Mucosa of rectum (tissue), 2 donors: ENCODE results near the gene ZMYND8.
A peak's percentile ranks its signal among the peaks of the same experiment; 100 is the strongest.
"Not testable (repeated sequence)": the region's sequence is repeated elsewhere in the genome, so short reads cannot be mapped to it uniquely, and the experiment has no call there.

ENCODE experiments used
- H3K27ac ChIP-seq, 2 donors: one replicate each; pipeline ENCODE4 v1.7.0; 2013; ENCODE audit warnings: inconsistent platforms in 2 of 2, low read depth in 2 of 2, low read length in 2 of 2
- H3K27me3 ChIP-seq, 2 donors: one replicate each; pipeline ENCODE4 v1.7.0; 2013; ENCODE audit warnings: low read length in 2 of 2; ENCODE audit not compliant: control insufficient read depth in 2 of 2, insufficient read depth in 2 of 2
- H3K36me3 ChIP-seq, 2 donors: one replicate each; pipeline ENCODE4 v1.7.0; 2013; ENCODE audit warnings: low read length in 2 of 2; ENCODE audit not compliant: control insufficient read depth in 2 of 2, insufficient read depth in 2 of 2
- H3K4me1 ChIP-seq, 2 donors: one replicate each; pipeline ENCODE4 v1.7.0; 2013; ENCODE audit warnings: low read length in 2 of 2, mild to moderate bottlenecking in 1 of 2; ENCODE audit not compliant: control insufficient read depth in 2 of 2, insufficient read depth in 2 of 2
- H3K4me3 ChIP-seq, 2 donors: one replicate each; pipeline ENCODE4 v1.7.0; 2013; ENCODE audit warnings: low read length in 2 of 2
- H3K9ac ChIP-seq, 2 donors: one replicate each; pipeline ENCODE4 v1.7.0; 2013; ENCODE audit warnings: low read length in 2 of 2, low read depth in 1 of 2, mild to moderate bottlenecking in 1 of 2
- H3K9me3 ChIP-seq, 2 donors: one replicate each; pipeline ENCODE4 v1.7.0; 2013; ENCODE audit warnings: low read length in 2 of 2; ENCODE audit not compliant: control insufficient read depth in 2 of 2
- donor health status: healthy.
- donor health status: Normal muscosa, but diverticular disease.

The ZMYND8 gene

DNA sequence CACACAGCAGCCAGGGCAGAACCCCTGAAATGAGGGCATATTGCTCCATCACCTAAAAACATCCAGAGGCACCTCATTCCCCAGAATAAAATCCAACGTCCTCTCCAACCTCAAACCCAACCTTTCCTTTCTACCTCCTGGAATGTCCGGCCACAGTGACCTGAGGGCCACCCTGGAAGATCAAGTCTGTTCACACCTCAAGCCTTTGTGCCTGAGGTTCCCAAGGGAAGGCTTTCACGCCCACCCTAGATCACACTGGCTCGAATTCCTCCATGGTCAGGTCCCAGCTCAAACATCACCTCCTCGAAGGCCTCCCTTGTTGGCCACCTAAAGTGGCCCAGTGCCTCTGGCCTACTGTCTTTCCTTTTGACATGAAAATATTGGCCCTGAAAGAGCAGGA lies 88.9 kb downstream of the ZMYND8 start:
- Histone ChIP-seq H3K4me3 (no peak overlapping the region), H3K27ac (no peak overlapping the region), H3K9ac (no peak overlapping the region), H3K9me3 (no peaks in the 10 kb centered on the region), H3K27me3 (no peaks in the 10 kb centered on the region), H3K36me3 (peaks cover 19 to 32% of the 10 kb centered on the region in 2 donors), H3K4me1 (peaks cover 0 to 2% of the 10 kb centered on the region in 2 donors)

- Histone ChIP-seq H3K4me3 (no peak overlapping the region), H3K9me3 (no peaks in the 10 kb centered on the region), H3K36me3 (peaks cover 24 to 33% of the 10 kb centered on the region in 2 donors), H3K27ac (no peak overlapping the region), H3K27me3 (no peaks in the 10 kb centered on the region), H3K9ac (no peak overlapping the region), H3K4me1 (peaks cover 0 to 2% of the 10 kb centered on the region in 2 donors)
Measured at GRCh38 chr20:47266847-47267515, 89.5 kb downstream of the ZMYND8 start.

DNA sequence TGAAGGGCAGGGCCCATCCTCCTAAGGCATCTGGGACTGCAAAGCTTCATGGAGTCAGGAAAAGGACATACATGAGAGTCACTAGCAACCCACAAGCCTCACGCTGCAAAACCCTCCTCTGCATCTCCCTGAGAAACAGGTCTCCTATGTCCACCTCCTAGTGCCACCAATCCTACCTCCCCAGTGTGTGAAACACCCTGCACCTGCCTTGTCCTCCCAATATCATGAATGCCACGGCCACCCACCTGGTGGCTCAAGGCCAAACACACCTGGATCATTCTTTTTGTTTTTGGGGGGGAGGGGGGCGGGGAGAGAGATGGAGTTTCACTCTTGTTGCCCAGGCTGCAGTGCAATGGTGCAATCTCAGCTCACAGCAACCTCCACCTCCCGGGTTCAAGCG lies 90.5 kb downstream of the ZMYND8 start:
- no peak overlapping the region for H3K9ac ChIP-seq
- no peaks in the 10 kb centered on the region for H3K27me3 ChIP-seq
- no peaks in the 10 kb centered on the region for H3K9me3 ChIP-seq
- no peak overlapping the region for H3K4me3 ChIP-seq
- H3K27ac ChIP-seq, result no peak overlapping the region
- H3K36me3 ChIP-seq, result peaks cover 25 to 33% of the 10 kb centered on the region in 2 donors
- peaks cover 0 to 2% of the 10 kb centered on the region in 2 donors for H3K4me1 ChIP-seq

- no peak overlapping the region for H3K27ac ChIP-seq
- peaks cover 0 to 2% of the 10 kb centered on the region in 2 donors for H3K4me1 ChIP-seq
- H3K4me3 ChIP-seq, result no peak overlapping the region
- H3K27me3 ChIP-seq, result no peaks in the 10 kb centered on the region
- H3K36me3 ChIP-seq, result peaks cover 30 to 37% of the 10 kb centered on the region in 2 donors
- H3K9me3 ChIP-seq, result no peaks in the 10 kb centered on the region
- H3K9ac ChIP-seq, result no peak overlapping the region
Measured at GRCh38 chr20:47265214-47265613, 91.3 kb downstream of the ZMYND8 start.

DNA sequence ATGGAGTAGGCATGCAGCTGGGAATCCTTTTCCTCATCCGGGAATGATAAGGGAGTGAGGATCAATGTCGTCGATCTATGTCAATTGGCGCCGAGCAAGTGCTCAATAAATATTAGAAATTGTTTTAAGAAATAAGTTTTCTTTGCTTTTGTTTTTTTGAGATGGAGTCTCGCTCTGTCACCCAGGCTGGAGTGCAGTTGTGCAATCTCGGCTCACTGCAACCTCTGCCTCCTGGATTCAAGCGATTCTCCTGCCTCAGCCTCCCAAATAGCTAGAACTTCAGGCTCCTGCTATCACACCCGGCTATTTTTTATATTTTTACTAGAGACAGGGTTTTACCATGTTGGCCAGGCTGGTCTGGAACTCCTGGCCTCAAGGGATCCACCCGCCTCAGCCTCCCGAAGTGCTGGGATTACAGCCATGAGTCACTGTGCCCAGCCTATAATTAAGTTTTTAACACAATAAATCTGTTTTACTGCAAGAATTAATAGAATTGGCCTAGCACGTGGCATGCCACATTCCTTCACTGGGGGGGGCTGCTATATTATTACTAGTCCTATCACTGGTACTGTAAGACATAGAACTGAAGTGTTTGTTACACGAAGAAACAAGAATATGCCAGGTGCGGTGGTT lies 92.2 kb downstream of the ZMYND8 start:
- not testable (repeated sequence) for H3K9ac ChIP-seq, H3K4me1 ChIP-seq, H3K27me3 ChIP-seq, H3K27ac ChIP-seq, H3K9me3 ChIP-seq, H3K4me3 ChIP-seq
- peaks cover 33 to 37% of the 10 kb centered on the region in 2 donors for H3K36me3 ChIP-seq

DNA sequence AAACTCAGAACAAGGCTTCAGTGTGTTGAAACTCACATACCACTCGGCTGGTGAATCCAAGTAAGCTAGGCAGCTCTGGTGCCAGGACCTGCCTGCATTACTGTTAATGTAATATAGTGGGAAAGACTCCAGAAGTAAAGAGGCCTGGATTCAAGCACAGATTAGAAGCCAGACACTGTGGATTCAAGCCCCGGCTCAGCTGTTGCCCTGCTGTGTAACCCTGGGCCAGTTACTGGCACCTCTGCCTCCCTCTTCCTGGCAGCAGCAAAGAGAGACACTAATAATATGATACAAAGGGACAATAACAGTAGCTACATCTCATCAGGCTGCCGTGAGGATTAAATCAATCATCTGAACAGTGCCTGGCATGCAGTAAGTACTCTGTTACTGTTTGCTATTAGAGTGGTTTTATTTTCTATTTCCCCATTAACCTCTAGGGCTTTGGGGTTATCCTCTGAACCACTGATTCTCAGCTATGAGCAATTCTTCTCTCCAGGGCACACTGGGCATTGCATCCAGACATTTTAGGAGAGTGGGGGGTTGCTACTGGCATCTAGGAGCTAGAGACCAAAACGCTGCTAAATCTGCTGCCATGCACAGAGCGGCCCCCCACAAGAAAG lies 92.9 kb downstream of the ZMYND8 start:
- Histone ChIP-seq H3K36me3 (peaks cover 37% of the 10 kb centered on the region in 2 donors), H3K27me3 (no peaks in the 10 kb centered on the region), H3K27ac (peak overlapping the region in 1 of 2 donors; percentile 32), H3K4me1 (peaks cover 0 to 7% of the 10 kb centered on the region in 2 donors), H3K4me3 (no peak overlapping the region), H3K9me3 (no peaks in the 10 kb centered on the region), H3K9ac (no peak overlapping the region)

- no peak overlapping the region for H3K9ac ChIP-seq
- H3K4me3 ChIP-seq, result no peak overlapping the region
- peaks cover 37% of the 10 kb centered on the region in 2 donors for H3K36me3 ChIP-seq
- H3K9me3 ChIP-seq, result no peaks in the 10 kb centered on the region
- peak overlapping the region in 1 of 2 donors; percentile 32 for H3K27ac ChIP-seq
- H3K27me3 ChIP-seq, result no peaks in the 10 kb centered on the region
- H3K4me1 ChIP-seq, result peaks cover 0 to 7% of the 10 kb centered on the region in 2 donors
Measured at GRCh38 chr20:47263080-47263464, 93.4 kb downstream of the ZMYND8 start.

- H3K27me3 ChIP-seq, result no peaks in the 10 kb centered on the region
- H3K27ac ChIP-seq, result peak overlapping the region; percentile 9 to 32
- no peaks in the 10 kb centered on the region for H3K9me3 ChIP-seq
- H3K4me1 ChIP-seq, result peaks cover 0 to 7% of the 10 kb centered on the region in 2 donors
- H3K9ac ChIP-seq, result no peak overlapping the region
- H3K4me3 ChIP-seq, result no peak overlapping the region
- H3K36me3 ChIP-seq, result peaks cover 31 to 33% of the 10 kb centered on the region in 2 donors
Measured at GRCh38 chr20:47262365-47263013, 94.0 kb downstream of the ZMYND8 start.

DNA sequence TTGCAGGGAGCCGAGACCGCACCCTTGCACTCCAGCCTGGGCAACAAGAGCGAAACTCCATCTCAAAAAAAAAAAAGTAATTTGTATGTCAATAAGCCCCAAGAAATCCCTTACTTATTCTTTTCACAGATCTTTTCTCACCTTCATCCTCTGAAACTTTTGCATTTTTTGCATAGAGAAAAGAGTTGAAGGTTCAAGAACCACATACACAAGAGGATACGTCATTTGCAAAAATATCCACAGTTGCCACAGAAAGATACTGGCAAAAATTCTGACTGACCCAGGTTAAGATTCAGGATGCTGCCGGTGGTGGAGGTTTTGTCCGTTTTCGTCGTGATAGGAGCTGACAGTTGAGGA lies 94.5 kb downstream of the ZMYND8 start:
- Histone ChIP-seq H3K4me1 (peaks cover 0 to 7% of the 10 kb centered on the region in 2 donors), H3K36me3 (peaks cover 31 to 33% of the 10 kb centered on the region in 2 donors), H3K4me3 (no peak overlapping the region), H3K9me3 (no peaks in the 10 kb centered on the region), H3K9ac (no peak overlapping the region), H3K27me3 (no peaks in the 10 kb centered on the region), H3K27ac (no peak overlapping the region)
